Epithelial cell of alveolus of lung (primary cell): ENCODE results near the gene PDGFD. TPM values are rescaled to one million over a fixed set of nuclear protein-coding genes. Genes with fewer than 3 reads are reported as not detected.

Experiments used
- total RNA-seq: library from RNA; depleted of rRNA; stranded (reverse); fragments of >200 nt; gene quantifications from 2 replicates; pipeline ENCODE4 v1.2.1, GENCODE V29; 2015

Gene PDGFD
- total RNA-seq, result 7.2 and 8.9 TPM in 2 replicates

DNA sequence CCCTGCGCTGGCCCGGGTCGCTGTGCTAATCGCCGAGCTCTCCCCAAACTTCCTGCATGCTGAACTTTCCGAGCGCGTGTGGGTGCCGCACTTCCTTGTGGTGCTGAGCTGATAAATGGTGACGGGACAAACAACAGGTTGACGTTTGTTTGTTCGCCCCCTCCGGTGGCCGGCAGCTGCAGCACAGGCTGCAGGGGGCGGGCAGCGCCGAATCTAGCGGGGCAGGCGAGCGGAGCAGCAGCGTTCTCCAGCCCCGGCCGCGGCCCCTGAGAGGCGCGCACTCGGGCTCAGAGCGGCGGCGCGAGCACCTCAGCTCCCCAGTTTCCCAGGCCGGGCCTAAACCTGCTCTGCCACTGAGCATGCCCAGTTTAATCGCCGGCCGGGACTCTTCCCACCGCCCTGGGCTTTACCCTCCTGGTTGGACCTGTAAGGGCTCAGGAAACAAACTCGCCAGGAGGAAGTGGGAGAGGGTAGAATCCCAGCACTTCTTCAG, at the start of gene PDGFD:
TSS of gene PDGFD (minus strand) at position 120 of the 493 bp plus-strand sequence.

DNA sequence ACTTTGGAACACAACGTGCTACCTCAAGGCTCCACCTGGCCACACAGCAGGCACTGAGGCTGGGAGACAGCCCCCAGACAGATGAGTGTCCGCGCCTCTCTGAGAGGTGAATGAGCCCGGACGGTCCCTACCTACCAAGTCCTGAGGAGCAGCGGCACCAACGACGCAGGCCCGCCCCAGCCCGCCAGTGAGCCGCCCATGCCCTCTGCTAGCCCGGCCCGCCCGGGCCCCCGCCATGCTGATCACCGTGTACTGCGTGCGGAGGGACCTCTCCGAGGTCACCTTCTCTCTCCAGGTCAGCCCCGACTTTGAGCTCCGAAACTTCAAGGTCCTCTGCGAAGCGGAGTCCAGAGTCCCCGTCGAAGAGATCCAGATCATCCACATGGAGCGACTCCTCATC, 127.4 kb downstream of the PDGFD start, which contains the start of gene DDI1:
TSS of gene DDI1 (plus strand) at position 53 of the 400 bp plus-strand sequence. CDS start at position 236, 183 bp downstream.

Other genes with a start within 250 kb of the PDGFD start
- not detected in 2 replicates for gene DDI1, start 127.5 kb downstream of the PDGFD start, total RNA-seq